Measurements from ENCODE around the gene SLC6A18.

The SLC6A18 gene

DNA sequence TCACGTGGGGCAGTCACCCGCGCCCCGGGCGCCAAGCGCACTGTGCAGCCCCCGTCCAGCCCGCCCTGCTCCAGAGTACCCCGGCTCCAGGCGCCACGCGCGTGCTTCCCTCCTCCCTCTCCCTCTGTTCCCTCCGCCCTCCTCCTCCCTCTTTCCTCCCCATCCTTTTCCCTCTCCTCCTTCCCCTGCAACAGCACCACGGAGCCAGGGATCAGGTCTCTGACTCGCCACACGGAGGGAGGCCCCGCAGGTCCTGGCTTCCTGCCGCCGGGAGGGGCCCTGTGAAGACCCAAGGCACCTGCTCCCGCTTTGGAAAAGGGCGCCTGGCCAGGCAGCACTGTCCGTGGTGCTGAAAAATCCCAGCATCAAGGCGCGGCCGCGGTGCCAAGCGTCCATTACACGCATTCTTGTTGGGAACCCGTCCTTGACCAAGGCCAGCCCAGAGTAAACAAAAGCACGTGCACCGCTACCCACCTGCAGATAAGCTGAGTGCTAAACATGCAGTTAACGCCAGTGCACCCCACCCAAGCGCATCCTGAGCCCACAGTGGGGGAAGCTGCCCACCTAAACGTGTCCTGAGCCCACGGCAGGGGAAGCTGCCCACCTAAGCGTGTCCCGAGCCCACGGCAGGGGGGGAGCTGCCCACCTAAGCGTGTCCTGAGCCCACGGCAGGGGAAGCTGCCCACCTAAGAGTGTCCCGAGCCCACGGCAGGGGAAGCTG is 21.7 kb downstream of the SLC6A18 start:
- H3K36me3 ChIP-seq (ENCODE audit: control insufficient read depth, low read length) = no peaks in the 10 kb centered on the region
- no peak overlapping the region for H3K4me2 ChIP-seq (ENCODE audit: low read length)
- no peaks in the 10 kb centered on the region for H3K79me2 ChIP-seq (ENCODE audit: control insufficient read depth, low read length)
- no peaks in the 10 kb centered on the region for H3K9me3 ChIP-seq (ENCODE audit: control insufficient read depth, insufficient read depth, low read length)
- no peaks in the 10 kb centered on the region for H3K9me2 ChIP-seq (replicated peaks; ENCODE audit: control insufficient read depth, low read length)
- H3K27me3 ChIP-seq (ENCODE audit: control insufficient read depth, low read length) = no peaks in the 10 kb centered on the region
- 0 out of 2 replicates have a peak, but pooled peaks cover 3% of the 10 kb centered on the region for H4K20me1 ChIP-seq (ENCODE audit: control insufficient read depth, insufficient read depth, low read depth, low read length)
- TF ChIP-seq, protein P1, sequence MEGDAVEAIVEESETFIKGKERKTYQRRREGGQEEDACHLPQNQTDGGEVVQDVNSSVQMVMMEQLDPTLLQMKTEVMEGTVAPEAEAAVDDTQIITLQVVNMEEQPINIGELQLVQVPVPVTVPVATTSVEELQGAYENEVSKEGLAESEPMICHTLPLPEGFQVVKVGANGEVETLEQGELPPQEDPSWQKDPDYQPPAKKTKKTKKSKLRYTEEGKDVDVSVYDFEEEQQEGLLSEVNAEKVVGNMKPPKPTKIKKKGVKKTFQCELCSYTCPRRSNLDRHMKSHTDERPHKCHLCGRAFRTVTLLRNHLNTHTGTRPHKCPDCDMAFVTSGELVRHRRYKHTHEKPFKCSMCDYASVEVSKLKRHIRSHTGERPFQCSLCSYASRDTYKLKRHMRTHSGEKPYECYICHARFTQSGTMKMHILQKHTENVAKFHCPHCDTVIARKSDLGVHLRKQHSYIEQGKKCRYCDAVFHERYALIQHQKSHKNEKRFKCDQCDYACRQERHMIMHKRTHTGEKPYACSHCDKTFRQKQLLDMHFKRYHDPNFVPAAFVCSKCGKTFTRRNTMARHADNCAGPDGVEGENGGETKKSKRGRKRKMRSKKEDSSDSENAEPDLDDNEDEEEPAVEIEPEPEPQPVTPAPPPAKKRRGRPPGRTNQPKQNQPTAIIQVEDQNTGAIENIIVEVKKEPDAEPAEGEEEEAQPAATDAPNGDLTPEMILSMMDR (IDR thresholded peaks at IDR 0.05; ENCODE audit: low read depth, low read length, poor library complexity, severe bottlenecking) = no peak
- no peak for TF ChIP-seq EZH2phosphoT487 (IDR thresholded peaks at IDR 0.05; ENCODE audit: borderline replicate concordance, low read length)
- no peak overlapping the region for H3K4me3 ChIP-seq (ENCODE audit: low read length)
- H3K4me1 ChIP-seq (ENCODE audit: control insufficient read depth, low read length) = no peaks in the 10 kb centered on the region
- H3K27ac ChIP-seq (ENCODE audit: low read depth, low read length) = no peak overlapping the region
- H3F3A ChIP-seq (ENCODE audit: control insufficient read depth, insufficient read depth) = no peaks in the 10 kb centered on the region

DNA sequence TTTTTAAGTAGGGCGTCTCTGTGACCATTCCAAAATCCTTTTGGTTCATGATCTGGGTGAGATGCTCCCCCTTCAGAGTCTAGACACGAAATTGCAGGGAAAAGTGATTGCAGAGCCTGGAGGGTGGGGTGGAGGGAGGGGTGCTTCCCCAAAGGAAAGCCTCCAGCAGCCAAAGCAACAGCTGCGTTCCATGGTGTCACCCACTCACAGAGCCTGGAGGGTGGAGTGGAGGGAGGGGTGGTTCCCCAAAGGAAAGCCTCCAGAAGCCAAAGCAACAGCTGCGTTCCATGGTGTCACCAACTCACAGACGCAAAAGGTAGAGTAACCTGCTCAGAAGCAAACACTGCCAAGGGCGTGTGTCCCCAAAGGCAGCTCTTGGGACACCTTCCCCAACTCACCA is 22.6 kb downstream of the SLC6A18 start:
- H3K9me3 ChIP-seq (ENCODE audit: control insufficient read depth, insufficient read depth, low read length) = no peaks in the 10 kb centered on the region
- no peaks in the 10 kb centered on the region for H3K4me1 ChIP-seq (ENCODE audit: control insufficient read depth, low read length)
- no peak overlapping the region for H3K4me3 ChIP-seq (ENCODE audit: low read length)
- H3K27ac ChIP-seq (ENCODE audit: low read depth, low read length) = no peak overlapping the region
- no peaks in the 10 kb centered on the region for H3K27me3 ChIP-seq (ENCODE audit: control insufficient read depth, low read length)
- no peak overlapping the region for H3K4me2 ChIP-seq (ENCODE audit: low read length)
- H4K20me1 ChIP-seq (ENCODE audit: control insufficient read depth, insufficient read depth, low read depth, low read length) = 0 out of 2 replicates have a peak, but pooled peaks cover 3% of the 10 kb centered on the region
- H3K9me2 ChIP-seq (replicated peaks; ENCODE audit: control insufficient read depth, low read length) = no peaks in the 10 kb centered on the region
- H3K36me3 ChIP-seq (ENCODE audit: control insufficient read depth, low read length) = no peaks in the 10 kb centered on the region
- H3F3A ChIP-seq (ENCODE audit: control insufficient read depth, insufficient read depth) = no peaks in the 10 kb centered on the region
- TF ChIP-seq, protein P1 (IDR thresholded peaks at IDR 0.05; ENCODE audit: low read depth, low read length, poor library complexity, severe bottlenecking) = no peak
- no peak for TF ChIP-seq EZH2phosphoT487 (IDR thresholded peaks at IDR 0.05; ENCODE audit: borderline replicate concordance, low read length)
- H3K79me2 ChIP-seq (ENCODE audit: control insufficient read depth, low read length) = no peaks in the 10 kb centered on the region

DNA sequence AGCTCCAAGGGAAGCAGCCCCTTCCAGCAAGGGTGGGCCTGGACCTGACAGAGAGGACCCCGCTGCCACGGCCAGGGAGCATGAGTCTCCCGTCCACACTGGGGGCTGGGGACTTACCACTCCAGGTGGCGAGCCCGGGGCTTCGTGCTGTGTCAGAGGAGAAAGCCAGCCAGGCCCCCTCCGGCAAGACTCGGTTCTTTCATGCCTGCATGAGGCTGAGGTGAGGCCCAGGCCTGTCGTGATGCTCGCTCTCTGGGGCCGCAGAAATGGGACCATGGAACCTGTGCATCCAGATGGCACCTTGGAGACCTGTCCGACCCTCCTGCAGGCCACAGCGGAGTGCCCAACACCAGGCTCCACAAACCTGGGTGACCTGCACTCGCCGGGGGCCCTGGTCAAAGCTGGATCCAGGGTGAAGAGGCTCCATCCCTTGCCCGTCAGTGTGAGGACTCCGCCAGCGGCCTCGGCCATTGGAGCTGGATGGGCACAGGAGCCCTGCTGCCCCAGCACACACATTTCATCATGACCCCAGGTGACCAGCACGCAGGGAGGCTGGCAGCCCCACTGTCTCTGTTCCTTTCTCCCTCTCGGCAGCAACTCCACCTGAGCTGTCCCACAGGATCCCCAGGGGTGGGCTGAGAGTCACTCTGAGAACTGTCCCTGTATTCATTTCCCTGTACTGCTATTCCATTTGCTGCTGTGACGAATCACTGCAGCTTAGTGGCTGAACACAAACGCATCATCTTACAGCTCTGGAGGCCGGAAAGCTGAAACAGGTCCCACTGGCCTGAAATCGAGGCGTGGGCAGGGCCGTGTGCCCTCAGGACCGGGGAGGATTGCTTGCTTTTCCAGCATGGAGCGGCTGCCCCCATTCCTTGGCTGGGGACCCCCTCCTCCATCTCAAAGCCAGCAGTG is 24.4 kb downstream of the SLC6A18 start:
- Histone ChIP-seq H3K4me2 (ENCODE audit: low read length) (no peak overlapping the region), H3F3A (ENCODE audit: control insufficient read depth, insufficient read depth) (no peaks in the 10 kb centered on the region), H3K9me3 (ENCODE audit: control insufficient read depth, insufficient read depth, low read length) (no peaks in the 10 kb centered on the region), H3K4me1 (ENCODE audit: control insufficient read depth, low read length) (no peaks in the 10 kb centered on the region), H3K79me2 (ENCODE audit: control insufficient read depth, low read length) (no peaks in the 10 kb centered on the region), H3K36me3 (ENCODE audit: control insufficient read depth, low read length) (no peaks in the 10 kb centered on the region), H3K9me2 (replicated peaks; ENCODE audit: control insufficient read depth, low read length) (no peaks in the 10 kb centered on the region), H4K20me1 (ENCODE audit: control insufficient read depth, insufficient read depth, low read depth, low read length) (0 out of 2 replicates have a peak, but pooled peaks cover 3% of the 10 kb centered on the region), H3K27me3 (ENCODE audit: control insufficient read depth, low read length) (no peaks in the 10 kb centered on the region), H3K27ac (ENCODE audit: low read depth, low read length) (no peak overlapping the region), H3K4me3 (ENCODE audit: low read length) (no peak overlapping the region)
- TF ChIP-seq EZH2phosphoT487 (IDR thresholded peaks at IDR 0.05; ENCODE audit: borderline replicate concordance, low read length) = no peak
- TF ChIP-seq, protein P1 (IDR thresholded peaks at IDR 0.05; ENCODE audit: low read depth, low read length, poor library complexity, severe bottlenecking) = no peak
